Nucleus accumbens (tissue), 56 donors: ENCODE data around the gene SIMC1.

ENCODE experiments used
- DNase-seq, 56 donors: peaks; one replicate each; lab custom pipeline; 2025; lab: John Stamatoyannopoulos, UW

Gene SIMC1

DNA sequence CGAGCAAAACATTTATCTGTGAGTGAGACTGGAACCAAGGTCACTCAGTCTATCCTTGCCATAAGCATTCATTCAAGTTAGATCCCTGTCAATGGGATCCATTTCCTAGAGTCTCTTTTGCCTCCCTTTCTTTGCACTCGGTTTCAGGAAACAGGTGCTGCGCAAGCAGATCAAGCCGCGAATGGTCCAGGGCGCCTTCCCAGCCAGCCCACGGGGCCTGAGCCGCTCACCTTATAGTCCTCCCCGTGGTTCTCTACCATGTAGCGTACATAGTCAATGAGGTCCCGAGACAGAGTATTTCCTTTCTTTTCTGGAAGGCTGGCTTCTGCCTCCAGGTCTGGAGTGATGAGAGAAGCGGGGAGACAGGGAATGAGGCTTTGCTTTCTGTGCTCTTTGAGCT lies 146.8 kb downstream of the SIMC1 start:
- DNase-seq, result no peak

DNA sequence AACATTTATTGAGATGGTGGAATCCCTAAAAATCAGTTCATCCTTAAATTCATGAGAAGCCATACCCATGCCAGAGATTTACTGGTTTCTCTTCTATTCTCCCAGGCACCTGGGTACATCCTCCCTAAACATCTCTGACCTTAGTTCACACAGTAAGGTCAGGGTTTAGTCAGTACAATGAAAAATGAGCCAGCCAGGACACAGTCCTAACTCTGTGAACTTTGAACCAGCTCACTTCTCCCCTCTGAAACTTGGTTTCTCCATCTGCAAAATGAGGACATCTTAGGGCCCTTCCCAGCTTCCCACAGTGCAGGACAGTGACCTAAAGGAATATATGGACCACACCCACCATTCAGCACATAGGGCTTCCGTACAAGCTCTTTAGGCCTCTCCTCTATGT lies 148.3 kb downstream of the SIMC1 start:
- no peak for DNase-seq

DNA sequence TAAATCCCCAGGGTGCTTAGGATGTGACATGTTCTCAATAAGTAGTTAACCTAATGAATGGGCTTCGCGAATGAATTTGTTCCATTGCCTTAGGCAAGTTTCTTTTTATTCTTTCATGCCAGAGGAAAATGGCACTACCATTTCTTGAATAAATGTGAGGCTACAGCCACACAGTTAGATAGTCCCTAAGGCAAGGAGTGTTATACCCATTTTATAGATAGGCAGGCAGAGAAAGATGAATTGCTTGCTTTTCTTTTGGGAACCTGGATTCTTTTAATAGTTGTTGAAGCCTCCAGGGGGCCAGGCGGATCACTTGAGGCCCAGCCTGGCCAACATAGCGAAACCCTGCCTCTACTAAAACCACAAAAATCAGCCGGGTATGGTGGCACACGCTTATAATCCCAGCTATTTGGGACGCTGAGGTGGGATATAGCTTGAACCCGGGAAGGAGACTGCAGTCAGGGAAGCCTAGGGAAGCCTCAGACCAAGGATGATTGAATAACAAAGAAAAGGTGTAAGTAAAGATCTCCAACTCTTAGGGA lies 149.2 kb downstream of the SIMC1 start:
- no peak for DNase-seq

GRCh38 chr5:176388003-176388443 lies 149.8 kb downstream of the SIMC1 start:
- no peak for DNase-seq

DNA sequence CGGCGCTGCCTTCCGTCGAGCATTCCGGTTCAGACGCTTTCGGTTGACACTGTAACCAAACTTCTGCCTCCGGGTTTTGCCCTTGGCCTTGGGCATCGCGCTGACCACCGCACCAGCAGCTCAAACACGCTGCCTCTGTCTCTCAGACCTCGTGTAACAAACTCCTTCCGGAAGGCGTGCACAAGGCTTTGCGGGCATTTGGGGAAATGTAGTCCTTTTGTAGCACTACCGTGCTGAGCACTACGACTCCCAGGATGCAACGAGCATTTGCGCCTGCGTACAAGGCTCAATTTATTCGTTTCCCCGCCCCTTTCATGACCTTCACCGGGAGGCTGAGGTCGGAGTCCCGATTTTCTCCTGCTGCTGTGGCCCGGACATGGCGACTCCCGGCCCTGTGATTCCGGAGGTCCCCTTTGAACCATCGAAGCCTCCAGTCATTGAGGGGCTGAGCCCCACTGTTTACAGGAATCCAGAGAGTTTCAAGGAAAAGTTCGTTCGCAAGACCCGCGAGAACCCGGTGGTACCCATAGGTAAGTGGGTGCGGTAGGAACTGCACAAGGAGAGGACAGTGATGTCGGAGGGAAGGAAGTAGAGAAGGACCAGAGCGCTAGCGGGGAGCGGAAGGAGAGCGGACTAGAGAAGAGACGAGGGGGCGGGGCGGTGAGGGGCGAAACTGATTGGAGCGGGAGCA lies 150.4 kb downstream of the SIMC1 start, which contains the start of the genes HIGD2A and NOP16:
Gene HIGD2A, plus strand, starts transcription at position 308 of the 691 bp plus-strand sequence. Its CDS starts 69 bp downstream, at position 377.
Gene NOP16, minus strand, starts transcription at position 155 of the 691 bp plus-strand sequence. Its CDS starts 59 bp downstream, at position 96.
- DNase-seq, result peak; percentile 91 to 100 (median 98)

GRCh38 chr5:176389135-176390123 lies 151.2 kb downstream of the SIMC1 start:
- no peak for DNase-seq

DNA sequence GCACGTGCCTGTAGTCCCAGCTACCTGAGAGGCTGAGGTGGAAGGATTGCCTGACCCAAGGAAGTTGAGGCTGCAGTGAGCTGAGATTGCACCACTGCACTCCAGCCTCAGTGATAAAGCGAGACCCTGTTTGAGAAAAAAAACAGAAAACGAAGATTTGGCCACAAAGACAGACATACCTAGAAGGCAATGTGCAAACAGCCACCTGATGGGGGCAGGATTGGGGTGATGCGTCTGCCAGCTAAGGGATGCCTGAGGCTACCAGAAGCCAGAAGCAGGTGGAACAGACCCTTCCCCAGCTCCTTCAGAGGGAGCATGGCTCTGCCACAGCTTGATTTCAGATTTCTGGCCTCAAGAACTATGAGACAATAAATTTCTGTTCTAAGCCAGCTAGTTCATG lies 153.3 kb downstream of the SIMC1 start:
- DNase-seq, result no peak

- no peak for DNase-seq
Measured at GRCh38 chr5:176391999-176392398, 153.8 kb downstream of the SIMC1 start.

DNA sequence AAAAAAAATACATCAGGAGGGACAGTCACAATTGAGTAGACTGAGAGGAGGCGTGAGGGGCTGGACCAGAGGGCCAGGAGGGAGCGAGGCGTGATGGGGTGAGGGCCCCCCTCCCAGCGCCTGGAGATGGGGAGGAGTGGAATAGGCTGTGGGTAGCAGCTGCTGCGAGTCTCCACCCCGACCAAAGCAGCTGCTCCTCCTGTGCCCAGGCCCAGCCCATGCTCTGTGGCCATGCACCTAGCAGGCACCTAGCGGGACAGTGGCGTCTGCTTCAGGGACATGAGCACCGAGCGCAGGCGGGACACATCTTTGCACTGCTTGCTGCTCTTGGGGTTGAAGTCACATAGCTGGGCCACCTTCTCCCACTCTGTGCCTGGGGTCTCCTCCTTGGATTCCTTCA lies 154.3 kb downstream of the SIMC1 start:
- DNase-seq, result no peak

DNA sequence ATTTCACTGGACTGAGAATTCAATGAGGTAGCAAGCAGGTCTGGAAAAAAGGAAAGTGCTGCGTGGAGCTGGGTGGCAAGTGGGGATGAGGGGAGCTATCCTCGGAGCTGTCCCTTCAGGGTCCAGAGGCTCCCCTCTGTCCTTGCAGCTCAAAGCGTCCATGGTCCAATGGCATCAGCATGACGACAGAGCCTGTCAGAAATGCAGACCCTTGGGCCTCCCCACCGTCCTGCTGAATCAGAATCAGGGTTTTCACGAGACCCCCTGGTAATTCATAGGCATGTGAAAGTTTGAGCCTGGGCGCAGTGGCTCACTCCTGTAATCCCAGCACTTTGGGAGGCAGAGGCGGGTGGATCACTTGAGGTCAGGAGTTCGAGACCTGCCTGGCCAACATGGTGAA lies 155.9 kb downstream of the SIMC1 start:
- no peak for DNase-seq

GRCh38 chr5:176394881-176395675 lies 156.9 kb downstream of the SIMC1 start:
- DNase-seq, result no peak
